ENCODE measurements around the gene ERN1.

ERN1 gene

DNA sequence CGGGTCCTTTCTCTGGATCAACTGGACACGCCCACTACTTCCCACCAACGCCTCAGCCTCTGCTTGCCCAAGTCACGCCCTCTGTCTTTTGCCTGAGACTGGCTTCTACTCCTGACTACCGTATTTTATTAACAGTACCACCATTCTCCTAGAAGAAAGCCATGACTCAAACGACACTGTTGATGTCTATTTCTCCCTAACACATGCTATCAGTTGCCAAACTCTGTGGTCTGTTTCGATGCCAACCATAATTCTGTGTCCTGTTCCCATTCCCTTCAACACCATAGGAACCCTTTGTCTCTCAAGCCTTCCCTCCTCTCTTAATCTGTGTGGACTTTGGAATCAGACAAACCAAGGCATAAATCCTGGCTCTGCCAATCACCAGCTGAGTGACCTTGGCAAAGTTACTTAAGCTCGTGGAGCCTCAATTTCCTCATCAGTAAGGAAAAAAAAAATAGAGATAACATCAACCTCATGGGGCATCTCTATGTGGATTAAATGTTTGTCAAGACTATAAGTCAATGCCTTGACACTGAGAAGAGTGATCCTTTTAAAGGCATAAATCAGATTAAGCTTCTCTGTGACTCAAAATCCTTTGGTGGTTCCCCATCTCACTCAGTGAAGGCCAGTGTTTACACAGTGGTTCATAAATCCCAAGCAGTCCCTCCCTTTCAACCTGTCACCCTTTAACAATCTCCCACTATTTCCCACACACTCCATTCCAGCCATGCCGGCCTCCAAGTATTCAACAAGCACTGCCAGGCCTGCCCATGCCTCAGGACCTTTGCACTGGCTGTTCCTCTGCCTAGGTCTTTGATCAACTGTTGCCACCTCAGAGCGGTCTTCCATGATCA lies 45.6 kb downstream of the ERN1 start:
- no peak for DNase-seq (ENCODE audit: low read depth)

- no peak for DNase-seq (ENCODE audit: low read depth)
Observed at GRCh38 chr17:64083563-64084085, 46.3 kb downstream of the ERN1 start.

DNA sequence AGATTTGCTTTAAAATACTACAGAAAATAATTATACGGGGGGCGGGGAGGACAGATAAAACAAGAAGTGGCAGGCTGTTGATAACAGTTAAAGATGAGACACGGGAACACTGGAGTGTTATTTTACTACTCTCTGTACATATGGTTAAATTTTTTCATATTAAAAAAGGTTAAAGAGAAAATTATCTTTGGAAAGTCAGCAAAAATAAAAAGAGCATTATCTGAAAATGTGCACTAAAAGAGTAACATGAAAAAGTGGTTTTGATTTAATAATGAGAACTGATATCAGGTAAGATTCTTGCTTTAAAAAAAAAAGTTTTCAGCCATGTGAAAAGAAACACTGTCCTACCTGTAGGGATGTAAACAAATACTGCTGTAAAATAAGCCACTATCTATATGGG lies 46.9 kb downstream of the ERN1 start:
- no peak for DNase-seq (ENCODE audit: low read depth)

GRCh38 chr17:64081802-64082799 lies 47.8 kb downstream of the ERN1 start:
- no peak for DNase-seq (ENCODE audit: low read depth)

DNA sequence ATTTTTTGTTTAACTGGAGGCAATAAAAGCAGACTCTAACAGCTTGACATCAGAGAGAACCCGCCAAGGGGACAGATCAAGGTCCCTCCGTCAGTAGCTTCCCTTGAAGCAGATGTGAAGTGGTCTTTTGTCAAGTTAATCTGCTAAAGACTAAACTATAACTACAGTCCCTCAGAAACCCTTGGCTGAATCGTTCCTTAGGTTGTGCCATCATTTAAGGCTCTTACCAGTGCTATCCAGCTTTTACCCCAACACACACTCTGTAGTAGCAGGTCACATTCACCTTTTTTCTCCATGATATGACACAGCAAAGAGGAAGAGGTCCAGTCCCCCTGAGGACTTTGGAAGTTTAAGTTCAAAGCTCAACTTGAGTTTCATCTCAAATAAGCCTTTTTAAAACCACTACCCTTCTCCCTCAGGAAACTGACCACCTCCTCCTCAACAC lies 49.7 kb downstream of the ERN1 start:
- no peak for DNase-seq (ENCODE audit: low read depth)

GRCh38 chr17:64077379-64077778 lies 52.6 kb downstream of the ERN1 start:
- no peak for DNase-seq (ENCODE audit: low read depth)

DNA sequence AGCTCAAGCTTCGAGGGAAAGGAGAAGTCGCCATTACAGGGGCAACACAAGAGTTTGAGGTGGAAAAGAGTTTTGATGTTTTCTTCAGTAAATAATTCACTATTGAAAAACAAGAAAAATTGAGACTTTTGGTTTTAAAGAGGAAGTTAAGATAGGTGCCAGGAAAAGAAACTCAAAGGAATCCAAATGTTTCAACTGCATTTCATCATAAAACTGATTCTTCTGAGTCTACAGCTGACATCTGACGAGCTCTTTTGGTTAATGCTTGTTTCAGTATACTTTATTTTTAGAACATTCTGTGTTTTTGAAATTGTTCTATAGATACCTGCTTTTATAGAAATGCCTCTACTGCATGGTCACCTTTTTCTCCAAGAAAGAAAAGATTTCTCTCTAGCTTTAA lies 54.0 kb downstream of the ERN1 start:
- DNase-seq (ENCODE audit: low read depth), result no peak

DNA sequence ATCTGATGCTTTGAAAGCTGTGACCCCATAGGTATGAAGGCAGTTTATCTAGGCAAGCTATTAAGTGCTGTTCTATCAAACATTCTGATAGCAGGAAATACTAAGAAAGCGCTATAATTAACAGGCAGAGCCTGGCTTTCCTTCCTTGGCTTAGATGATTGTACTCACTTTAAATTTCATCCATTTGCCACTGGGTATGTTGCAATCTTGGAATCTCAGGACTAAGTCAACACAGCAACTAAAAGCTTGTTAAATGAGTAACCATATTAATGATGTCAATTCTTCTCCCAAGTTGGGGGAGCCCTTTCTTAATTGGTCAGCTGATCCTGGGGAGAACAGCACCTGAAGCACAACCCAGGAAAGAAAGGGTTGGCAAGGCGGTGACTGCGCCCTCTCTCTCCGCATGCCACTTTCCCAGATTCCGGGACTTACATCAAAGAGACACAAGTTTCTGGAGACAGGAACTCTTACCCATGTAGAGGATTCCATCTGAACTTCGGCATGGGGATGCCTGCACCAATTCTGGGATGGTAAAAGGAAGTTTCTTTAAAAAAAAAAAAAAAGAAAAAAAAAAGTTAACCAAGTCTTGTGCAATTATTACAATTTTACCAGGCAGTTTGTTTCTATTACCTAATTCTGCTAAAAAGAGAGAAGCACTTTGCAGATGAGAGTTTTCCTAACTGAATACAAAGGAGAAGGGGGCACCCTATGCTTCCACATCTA lies 55.1 kb downstream of the ERN1 start:
- no peak for DNase-seq (ENCODE audit: low read depth)

DNA sequence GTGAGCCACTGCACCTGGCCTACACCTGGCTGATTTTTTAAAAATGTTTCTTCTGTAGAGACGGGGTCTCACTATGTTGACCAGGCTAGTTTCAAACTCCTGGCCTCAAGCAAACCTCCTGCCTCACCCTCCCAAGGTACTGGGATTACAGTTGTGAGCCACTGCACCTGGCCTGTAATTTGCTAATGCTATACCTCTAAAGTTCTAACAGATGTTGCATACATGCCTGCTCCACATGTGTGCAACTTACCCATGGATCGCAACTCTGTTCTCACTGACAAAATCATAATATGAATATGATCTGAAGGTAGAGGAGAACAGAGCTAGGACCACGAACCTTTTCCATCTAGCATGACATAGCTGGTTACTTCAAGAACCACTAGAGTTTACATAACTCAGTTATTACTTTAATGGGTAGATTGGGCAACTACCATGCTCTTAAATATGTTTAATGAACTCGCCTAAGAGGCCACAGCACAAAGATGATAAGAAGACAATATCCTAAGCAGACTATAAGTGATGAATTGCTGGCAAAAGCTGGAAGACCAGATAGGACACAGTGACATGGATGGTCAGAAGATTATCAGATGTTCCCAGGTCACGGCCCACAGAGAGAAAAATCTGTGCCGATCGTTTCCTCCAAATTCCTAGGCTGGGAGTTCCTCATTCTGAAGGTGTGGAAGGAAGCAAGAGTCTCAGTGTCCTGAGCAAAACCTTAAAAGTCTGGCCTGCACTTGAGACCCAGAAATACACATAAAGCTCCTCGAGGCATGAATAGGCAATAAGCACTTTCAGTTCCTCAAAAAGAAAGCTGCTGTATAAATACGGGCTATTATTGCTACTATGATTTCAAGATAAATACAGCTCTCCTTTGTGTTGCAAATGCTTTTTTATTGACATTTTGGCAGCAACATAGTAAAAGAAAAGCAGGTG lies 55.9 kb downstream of the ERN1 start:
- no peak for DNase-seq (ENCODE audit: low read depth)

DNA sequence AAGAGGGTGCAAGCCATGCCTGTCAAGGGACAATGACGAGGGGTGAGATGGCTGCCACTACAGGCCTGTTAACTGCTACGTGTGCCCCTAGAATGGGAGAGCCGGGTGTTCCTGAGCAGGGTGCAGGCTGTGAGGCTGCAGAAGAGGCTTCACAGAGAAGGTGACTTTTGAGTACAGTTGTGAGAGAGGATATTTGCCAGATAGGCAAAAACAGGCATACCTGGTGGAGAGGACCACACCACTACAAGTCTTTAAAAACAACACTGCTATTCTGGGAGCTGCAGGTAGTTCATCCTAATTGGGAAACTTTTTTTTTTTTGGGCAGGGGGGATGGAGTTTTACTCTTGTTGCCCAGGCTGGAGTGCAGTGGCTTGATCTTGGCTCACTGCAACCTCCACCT lies 58.8 kb downstream of the ERN1 start:
- DNase-seq (ENCODE audit: low read depth), result no peak

DNA sequence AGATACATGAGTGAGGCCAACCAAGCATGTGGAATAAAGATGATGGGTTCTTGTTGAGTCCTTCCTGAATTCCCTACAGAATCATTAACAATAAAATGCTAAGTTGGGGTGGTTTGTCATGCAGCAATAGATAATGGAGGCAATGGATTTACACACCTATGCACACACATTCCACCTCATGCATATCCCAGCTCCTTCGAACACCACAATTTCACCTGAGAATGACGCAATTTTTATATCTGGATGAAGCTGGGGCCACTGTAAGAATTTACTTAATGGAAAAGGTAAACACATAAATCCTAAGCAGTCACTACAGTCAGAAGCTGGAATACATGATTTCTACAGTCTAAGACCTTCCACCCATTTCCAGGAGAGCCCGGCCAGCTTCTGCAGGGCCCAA lies 59.7 kb downstream of the ERN1 start:
- no peak for DNase-seq (ENCODE audit: low read depth)

GRCh38 chr17:64069143-64069542 lies 60.8 kb downstream of the ERN1 start:
- no peak for DNase-seq (ENCODE audit: low read depth)

DNA sequence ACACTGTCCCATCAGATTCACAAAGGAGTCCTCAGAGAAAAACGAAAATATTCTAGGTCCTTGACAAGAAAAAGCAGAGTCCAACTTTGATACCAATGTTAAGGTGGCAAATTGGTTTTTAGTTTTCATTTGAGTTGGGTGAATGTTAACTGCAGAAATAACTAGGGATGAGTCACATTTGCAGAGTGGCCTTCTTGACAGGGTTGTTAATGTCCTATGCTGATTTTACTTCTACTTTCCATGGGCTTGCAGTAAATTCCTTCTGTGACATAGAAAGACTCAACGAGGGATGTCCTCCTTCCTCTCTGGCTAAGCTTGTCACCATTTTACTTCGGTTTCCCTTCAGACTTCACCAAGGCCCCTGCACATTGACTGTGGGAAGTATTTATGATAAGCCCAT lies 62.3 kb downstream of the ERN1 start:
- DNase-seq (ENCODE audit: low read depth), result no peak

- DNase-seq (ENCODE audit: low read depth), result no peak
Observed at GRCh38 chr17:64066716-64067115, 63.2 kb downstream of the ERN1 start.

GRCh38 chr17:64065161-64065560 lies 64.8 kb downstream of the ERN1 start:
- no peak for DNase-seq (ENCODE audit: low read depth)

DNA sequence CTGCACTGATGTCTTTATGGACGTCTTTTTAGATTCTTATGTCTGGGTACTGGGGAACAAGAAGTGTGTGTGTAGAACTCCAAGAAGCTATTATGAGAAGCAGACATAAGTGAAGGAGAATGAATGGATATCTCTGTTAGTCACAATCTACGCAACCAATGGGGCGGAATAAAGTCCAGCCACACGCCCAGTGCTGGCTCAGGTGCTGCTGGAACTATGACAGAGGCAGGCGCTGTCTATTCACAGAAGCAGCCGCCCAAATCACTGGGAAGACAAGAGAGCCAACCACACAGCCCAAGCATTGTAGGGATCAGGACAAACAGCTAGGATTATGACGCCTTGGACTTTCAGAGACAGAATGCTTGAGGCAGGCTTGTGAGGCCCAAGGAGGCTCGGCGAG lies 65.6 kb downstream of the ERN1 start:
- DNase-seq (ENCODE audit: low read depth), result no peak

DNA sequence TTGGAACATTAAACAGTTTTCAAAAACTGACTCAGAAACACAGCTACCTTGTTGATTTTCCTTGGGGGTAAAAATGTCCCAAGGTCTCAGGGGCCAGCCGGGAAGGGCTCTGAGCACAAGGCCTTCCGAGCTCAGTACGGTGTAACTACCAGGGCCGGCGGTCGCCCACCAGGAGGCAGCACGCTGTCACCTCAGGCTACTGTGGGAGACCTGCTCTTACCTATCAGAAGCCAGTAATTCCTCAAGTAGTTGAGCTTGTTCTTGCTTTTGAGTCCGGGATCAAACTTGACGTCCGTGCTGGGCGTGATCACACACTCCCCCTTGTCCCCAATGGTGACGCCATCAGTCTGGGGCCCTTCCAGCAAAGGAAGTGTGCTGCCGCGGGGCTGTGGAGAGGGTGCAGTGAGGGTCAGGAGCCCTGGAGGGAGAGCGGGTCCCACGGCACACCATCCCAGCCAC lies 66.1 kb downstream of the ERN1 start:
- DNase-seq (ENCODE audit: low read depth), result peak; percentile 21

DNA sequence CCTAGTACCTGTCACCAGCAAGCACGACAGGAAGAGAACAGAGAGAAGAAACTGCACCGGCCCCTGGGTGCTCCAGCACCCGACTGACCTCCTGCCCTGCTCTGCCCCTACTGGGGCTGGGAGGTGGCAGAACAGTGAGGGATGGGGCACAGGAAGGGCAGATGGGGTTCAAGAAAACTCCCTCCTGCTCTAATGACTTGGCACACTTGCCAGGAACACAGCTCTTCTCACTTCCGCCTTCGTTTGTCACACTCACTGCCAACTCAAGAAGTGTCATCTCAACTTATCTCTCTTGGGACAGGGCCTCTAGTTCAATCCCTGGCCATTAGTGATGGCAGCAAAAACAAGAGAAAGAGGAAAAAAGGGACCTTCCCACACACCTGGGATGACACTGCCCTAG lies 66.9 kb downstream of the ERN1 start:
- DNase-seq (ENCODE audit: low read depth), result no peak

DNA sequence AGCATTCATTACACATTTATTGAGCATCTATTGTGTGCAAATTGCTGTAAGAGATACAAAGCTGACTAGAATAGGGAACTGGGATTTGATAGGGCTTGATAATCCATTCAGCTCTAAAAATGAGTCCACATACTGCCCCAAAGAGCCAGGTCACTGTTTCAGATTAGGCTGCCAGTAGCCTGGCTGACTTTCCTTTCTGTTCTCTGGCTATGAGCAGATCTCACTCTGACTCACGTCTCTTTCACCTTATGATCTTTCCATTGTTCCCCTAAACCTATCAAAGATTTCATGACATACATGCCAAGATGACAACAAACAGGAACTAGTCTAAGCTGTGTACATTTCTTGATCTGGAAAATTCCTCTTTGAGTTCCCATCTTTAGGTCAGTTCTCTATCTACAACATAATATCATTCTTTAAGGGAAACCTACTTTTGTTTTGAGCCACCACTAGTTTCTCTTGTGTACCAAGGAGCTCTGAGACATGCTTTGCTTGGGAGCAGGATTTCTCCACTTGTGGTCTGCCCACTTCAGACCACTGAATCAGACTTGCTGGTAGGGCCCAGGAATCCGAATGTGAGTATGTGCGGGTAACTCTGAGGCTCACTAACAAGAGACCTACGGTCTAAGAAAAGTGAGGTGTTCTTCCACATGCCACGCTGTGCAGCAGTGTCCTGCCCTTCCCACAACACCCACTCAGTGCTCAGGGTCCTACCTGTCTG lies 68.6 kb downstream of the ERN1 start:
- DNase-seq (ENCODE audit: low read depth), result no peak

DNA sequence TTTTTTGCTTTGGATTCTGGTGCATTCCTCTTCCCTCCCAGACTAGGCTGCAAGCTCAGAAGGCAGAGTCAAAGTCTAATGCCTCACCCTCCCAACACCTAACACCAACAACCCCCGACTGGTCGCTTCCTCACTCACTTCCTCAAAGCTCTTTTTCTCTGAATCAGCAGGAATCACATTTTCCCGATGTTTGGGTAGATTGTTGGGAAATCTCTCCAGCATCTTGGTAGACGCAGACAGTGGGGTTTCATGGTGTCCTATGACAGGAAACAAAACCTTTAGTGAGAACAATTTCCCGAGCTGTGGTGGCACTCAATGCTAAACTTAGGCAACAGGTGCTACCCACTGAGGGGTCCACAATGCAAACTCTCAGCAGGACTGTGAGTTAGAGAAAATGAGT lies 69.6 kb downstream of the ERN1 start:
- DNase-seq (ENCODE audit: low read depth), result no peak
